OCI-LY7 (cell line): ENCODE measurements around the gene PKD1. TPM values are rescaled to one million over a fixed set of nuclear protein-coding genes. Genes with fewer than 3 reads are reported as not detected.
"Not testable (repeated sequence)": the region's sequence is repeated elsewhere in the genome, so short reads cannot be mapped to it uniquely, and the experiment has no call there.

Source experiments
- BruUV-seq: library from RNA; stranded (reverse); fragments of 400-500 nt; replicated peaks from 2 replicates; lab custom pipeline; 2021; lab: Mats Ljungman, UMichigan
- CTCF ChIA-PET: fragments of 300-600 bp; sonication (Branson Sonifier 250); formaldehyde crosslinking; loops from one replicate; lab custom pipeline; 2022; ENCODE audit warnings: antibody characterized with exemption; ENCODE audit not compliant: unreplicated experiment; lab: Charles Lee
- POLR2A ChIA-PET: fragments of 300-600 bp; sonication (Branson Sonifier 250); formaldehyde crosslinking; loops from one replicate; lab custom pipeline; 2022; ENCODE audit warnings: antibody characterized with exemption; lab: Charles Lee
- DNase-seq: peaks from one replicate; pipeline ENCODE4 v3.0.0-alpha.2; 2015; ENCODE audit warnings: low spot score
- H2AFZ ChIP-seq: fragments of 200-600 bp; sonication (generic), shearing (Covaris generic); 2 replicates; pipeline ENCODE4 v1.6.1; 2014; ENCODE audit warnings: mild to moderate bottlenecking, antibody characterized with exemption, low read length, moderate library complexity
- H3K27ac ChIP-seq: fragments of 200-600 bp; sonication (generic); 2 replicates; pipeline ENCODE4 v1.5.1; 2014; ENCODE audit warnings: mixed run types, low read depth, mild to moderate bottlenecking, moderate library complexity, low read length, inconsistent platforms; ENCODE audit not compliant: poor library complexity, severe bottlenecking
- H3K36me3 ChIP-seq: fragments of 200-600 bp; sonication (generic); 2 replicates; pipeline ENCODE4 v1.6.1; 2014; ENCODE audit warnings: mild to moderate bottlenecking, antibody characterized with exemption, low read length, moderate library complexity, mixed read lengths; ENCODE audit not compliant: insufficient read depth
- H3K4me1 ChIP-seq: fragments of 200-600 bp; sonication (generic); 2 replicates; pipeline ENCODE4 v1.5.1; 2014; ENCODE audit warnings: mild to moderate bottlenecking, low read length; ENCODE audit not compliant: insufficient read depth, poor library complexity, severe bottlenecking
- H3K4me2 ChIP-seq: fragments of 200-600 bp; sonication (generic); 2 replicates; pipeline ENCODE4 v1.6.1; 2014; ENCODE audit warnings: mild to moderate bottlenecking, low read length
- H3K4me3 ChIP-seq: fragments of 200-600 bp; sonication (generic); 2 replicates; pipeline ENCODE4 v1.5.1; 2014; ENCODE audit warnings: mild to moderate bottlenecking, low read depth, low read length; ENCODE audit not compliant: poor library complexity, severe bottlenecking
- H3K79me2 ChIP-seq: fragments of 200-600 bp; sonication (generic); 2 replicates; pipeline ENCODE4 v1.6.1; 2016; ENCODE audit warnings: low read depth, mild to moderate bottlenecking, low read length, moderate library complexity, mixed read lengths; ENCODE audit not compliant: insufficient read depth
- H3K9me2 ChIP-seq: fragments of 200-600 bp; sonication (generic); 2 replicates; pipeline ENCODE4 v1.6.1; 2016; ENCODE audit warnings: mild to moderate bottlenecking, low read length, mixed read lengths; ENCODE audit not compliant: insufficient read depth
- H3K9me3 ChIP-seq: fragments of 200-600 bp; sonication (generic); 2 replicates; pipeline ENCODE4 v1.6.1; 2014; ENCODE audit warnings: mild to moderate bottlenecking, mixed run types, low read length, mixed read lengths
- H4K20me1 ChIP-seq: fragments of 200-600 bp; sonication (generic); 2 replicates; pipeline ENCODE4 v1.6.1; 2014; ENCODE audit warnings: mild to moderate bottlenecking, antibody characterized with exemption, low read length, moderate library complexity, mixed read lengths; ENCODE audit not compliant: insufficient read depth
- EZH2phosphoT487 ChIP-seq: fragments of 200-600 bp; sonication (generic); IDR thresholded peaks from 2 replicates; pipeline ENCODE4 v1.6.1; 2018; ENCODE audit warnings: low read depth, borderline replicate concordance, mild to moderate bottlenecking, mixed run types, antibody characterized with exemption, low read length, moderate library complexity, mixed read lengths
- intact Hi-C: fragments of 100-400 bp; cut with micrococcal nuclease; formaldehyde crosslinking; loops from one replicate; pipeline ENCODE4 v1.10.0; 2022; ENCODE audit not compliant: unreplicated experiment
- total RNA-seq, 2 experiments: library from RNA; depleted of rRNA in 1 of 2; stranded (reverse); fragments of >200 nt in 1 of 2; shearing (Covaris generic) in 1 of 2; gene quantifications; 2 replicates each; pipeline ENCODE4 v1.2.3, GENCODE V29; 2014 to 2022
- TF ChIP-seq, protein P1 (sequence below): fragments of 200-600 bp; sonication (generic); conservative IDR thresholded peaks from 2 replicates; pipeline ENCODE4 v1.5.1; 2014; ENCODE audit warnings: mild to moderate bottlenecking, antibody characterized with exemption, low read length, moderate library complexity, mixed read lengths

PKD1 gene
- total RNA-seq, 2 experiments from 2014 or later, result 87.4 to 112 TPM

- H3K4me2 ChIP-seq, H3K79me2 ChIP-seq, H2AFZ ChIP-seq, H3K4me3 ChIP-seq, CTCF ChIA-PET, POLR2A ChIA-PET, DNase-seq, H4K20me1 ChIP-seq, H3K9me3 ChIP-seq, H3K9me2 ChIP-seq, H3K36me3 ChIP-seq, H3K4me1 ChIP-seq, H3K27ac ChIP-seq, BruUV-seq, intact Hi-C loops: not testable (repeated sequence)
Measured at GRCh38 chr16:2123706-2124376, 11.9 kb downstream of the PKD1 start.

DNA sequence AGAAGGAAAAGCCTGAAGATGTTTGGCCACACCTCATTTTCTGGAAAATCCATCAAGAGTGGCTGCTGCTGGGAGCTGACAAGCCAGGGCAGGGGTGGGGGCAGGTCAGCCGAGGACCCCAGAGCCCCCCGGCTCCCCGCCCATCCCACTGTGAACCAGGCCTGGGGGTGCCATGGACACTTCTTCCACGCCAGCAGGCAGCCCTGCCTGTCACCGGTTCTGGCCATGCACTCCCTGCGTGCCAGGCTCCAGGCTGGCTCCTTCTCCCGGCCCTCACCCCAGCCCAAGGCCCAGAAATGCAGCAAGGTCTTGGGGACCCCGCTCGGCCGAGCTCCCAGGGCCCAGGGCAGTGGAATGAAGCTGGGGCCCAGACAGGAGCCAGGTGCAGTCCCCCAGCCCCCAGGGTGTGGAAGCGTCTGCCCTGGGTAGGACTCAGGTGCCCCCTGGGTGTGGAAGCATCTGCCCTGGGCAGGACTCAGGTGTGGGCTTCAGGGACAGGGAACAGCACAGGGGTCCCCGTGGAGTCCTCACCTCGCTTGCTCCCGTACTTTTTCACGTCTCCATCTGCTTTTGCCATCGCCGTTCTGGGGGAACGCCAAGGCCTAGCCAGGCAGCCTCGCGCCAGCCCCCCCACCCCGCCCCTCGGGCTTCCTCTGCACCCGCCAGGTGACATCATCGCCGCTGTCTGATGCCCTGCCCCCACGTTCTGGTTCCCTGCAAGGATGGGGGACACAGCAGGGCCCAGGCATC is 12.6 kb downstream of the PKD1 start:
- not testable (repeated sequence) for DNase-seq

DNA sequence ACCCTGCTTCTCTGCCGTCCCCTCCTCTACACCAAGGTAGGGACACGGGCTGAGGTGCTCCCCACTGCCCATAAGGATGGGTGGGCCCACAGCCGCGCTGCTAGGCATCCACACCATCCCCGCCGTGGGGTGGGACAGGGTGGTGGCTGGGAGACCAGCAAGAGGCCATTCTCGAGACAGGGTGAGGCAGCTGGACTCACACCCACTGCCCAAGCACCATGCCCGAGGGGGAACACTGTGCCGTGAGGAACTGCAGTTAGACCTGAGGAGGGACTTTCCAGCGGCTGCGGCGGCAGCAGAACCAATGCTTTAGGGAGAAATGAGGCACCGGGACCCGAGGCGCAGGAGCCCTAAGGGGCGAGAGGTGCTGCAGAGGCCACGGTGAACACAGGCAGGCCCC is 13.3 kb downstream of the PKD1 start:
- intact Hi-C loops, result no loop called here
- ChIA-PET POLR2A (no interaction called here), CTCF (no interaction called here)

More for the DNA sequence above, 12.6 kb downstream of the PKD1 start:
- H3K4me2 ChIP-seq, H4K20me1 ChIP-seq, H3K4me1 ChIP-seq, H3K9me3 ChIP-seq, POLR2A ChIA-PET, BruUV-seq, CTCF ChIA-PET, H2AFZ ChIP-seq, intact Hi-C loops, H3K36me3 ChIP-seq, H3K4me3 ChIP-seq, H3K79me2 ChIP-seq, H3K27ac ChIP-seq, H3K9me2 ChIP-seq: not testable (repeated sequence)

More for the DNA sequence above, 13.3 kb downstream of the PKD1 start:
- BruUV-seq, result no TSS peak
- Histone ChIP-seq H4K20me1 (no peaks in the 10 kb centered on the region), H3K4me1 (no peaks in the 10 kb centered on the region), H3K9me2 (no peaks in the 10 kb centered on the region), H3K4me2 (no peak overlapping the region), H3K79me2 (no peaks in the 10 kb centered on the region), H2AFZ (no peak overlapping the region), H3K36me3 (no peaks in the 10 kb centered on the region), H3K9me3 (no peaks in the 10 kb centered on the region), H3K4me3 (no peak overlapping the region), H3K27ac (no peak overlapping the region)
- no peak for TF ChIP-seq EZH2phosphoT487
- TF ChIP-seq, protein P1, sequence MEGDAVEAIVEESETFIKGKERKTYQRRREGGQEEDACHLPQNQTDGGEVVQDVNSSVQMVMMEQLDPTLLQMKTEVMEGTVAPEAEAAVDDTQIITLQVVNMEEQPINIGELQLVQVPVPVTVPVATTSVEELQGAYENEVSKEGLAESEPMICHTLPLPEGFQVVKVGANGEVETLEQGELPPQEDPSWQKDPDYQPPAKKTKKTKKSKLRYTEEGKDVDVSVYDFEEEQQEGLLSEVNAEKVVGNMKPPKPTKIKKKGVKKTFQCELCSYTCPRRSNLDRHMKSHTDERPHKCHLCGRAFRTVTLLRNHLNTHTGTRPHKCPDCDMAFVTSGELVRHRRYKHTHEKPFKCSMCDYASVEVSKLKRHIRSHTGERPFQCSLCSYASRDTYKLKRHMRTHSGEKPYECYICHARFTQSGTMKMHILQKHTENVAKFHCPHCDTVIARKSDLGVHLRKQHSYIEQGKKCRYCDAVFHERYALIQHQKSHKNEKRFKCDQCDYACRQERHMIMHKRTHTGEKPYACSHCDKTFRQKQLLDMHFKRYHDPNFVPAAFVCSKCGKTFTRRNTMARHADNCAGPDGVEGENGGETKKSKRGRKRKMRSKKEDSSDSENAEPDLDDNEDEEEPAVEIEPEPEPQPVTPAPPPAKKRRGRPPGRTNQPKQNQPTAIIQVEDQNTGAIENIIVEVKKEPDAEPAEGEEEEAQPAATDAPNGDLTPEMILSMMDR, result no peak
- no peak for DNase-seq
